HG03064 (cell line): ENCODE measurements around the gene ZNF860.
A peak's percentile ranks its signal among the peaks of the same experiment; 100 is the strongest.

Experiments
- ATAC-seq: cut with Tn5 transposase; IDR thresholded peaks from one replicate; pipeline ENCODE4 v1.9.1; 2021; ENCODE audit warnings: low read depth; ENCODE audit not compliant: unreplicated experiment

Gene ZNF860

DNA sequence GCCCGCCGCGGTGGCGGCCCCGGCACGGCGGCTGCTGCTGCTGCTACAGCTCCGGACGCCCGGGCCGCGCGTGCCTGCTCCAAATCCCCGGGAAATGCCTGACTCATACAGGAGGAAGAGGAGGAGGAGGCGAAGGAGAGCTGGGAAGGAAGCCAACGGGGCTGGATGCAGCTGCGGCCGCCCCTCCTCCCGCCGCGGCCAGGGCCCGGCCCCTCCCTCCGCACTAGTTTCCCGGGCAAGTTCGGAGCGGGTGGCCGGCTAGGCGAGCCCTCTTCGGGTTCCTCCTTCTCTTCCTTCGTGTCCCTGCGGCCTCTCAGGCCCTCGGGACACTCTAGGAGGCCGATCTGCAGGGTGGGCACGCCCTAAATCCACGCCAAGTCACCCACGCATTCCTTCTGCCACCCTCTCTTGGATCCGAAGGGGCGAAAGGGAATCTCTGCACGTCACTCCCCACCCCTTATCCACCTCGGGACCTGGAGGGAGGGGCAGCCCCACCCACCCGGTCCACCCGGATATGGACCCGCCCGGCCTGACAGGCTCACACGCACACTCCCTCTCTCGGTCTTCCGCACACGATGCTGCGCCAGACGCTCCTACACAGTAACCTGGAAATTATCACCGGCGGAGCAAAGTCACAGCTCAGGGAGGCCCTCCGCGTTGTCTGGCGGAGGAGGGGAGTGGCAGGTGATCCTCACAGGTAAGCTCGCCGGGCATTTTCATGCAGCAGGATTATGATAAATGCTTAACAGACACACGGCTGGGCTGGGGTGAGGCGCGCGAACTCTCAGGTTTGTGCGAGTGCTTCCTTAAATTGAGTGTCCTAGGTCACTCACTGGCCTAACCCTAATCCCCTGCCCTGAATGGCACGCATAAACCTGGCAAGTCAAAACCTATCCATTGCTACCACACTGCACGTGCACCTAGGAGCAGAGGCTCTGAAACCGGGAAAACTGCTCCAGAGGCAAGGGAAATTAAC, at the start of gene ZNF860, which contains the start of gene OSBPL10:
TSS of gene ZNF860 (plus strand) at position 545 of the 976 bp plus-strand sequence. CDS start 7,330 bp downstream, outside the sequence.
TSS of gene OSBPL10 (minus strand) at position 57 of the 976 bp plus-strand sequence. CDS start 83 bp downstream, outside the sequence.
- ATAC-seq = no peak

DNA sequence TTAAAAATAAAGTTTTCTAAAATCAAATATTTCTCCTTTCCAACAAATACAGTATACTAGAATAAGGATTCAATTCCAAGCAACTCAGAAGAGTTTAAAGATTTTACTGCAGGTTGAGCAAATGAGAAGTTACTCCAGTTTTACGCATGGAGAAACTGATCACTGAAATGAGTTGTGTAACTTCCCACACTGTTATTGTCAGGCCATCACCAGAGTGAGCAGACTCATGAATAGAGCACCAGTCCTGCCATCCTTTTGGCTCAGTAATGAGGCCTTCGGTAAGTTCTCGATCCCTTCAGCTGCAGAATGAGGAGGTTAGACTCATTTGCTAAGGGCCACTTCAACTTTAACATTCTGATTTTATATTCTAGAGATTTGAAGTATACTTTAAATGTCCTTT, 48.6 kb upstream of the ZNF860 start:
- no peak for ATAC-seq

DNA sequence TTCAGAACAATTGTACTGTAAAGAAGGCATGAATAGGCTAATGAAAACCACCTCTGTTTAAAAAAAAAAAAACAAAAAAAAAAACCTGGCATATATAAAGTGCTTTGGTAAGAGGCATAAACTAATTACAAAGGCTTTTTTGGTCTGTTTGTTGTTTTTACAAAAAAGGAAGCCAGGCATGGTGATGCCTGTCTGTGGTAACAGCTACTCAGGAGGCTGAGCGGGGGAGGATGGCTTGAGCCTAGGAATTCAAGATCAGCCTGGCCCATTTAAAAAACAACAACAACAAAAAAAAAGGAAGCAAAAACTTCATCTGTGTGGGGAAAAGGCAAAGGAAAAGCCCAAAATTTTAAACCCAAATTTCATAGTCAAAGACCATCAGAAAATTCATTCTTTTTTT, 47.5 kb upstream of the ZNF860 start:
- ATAC-seq = no peak

DNA sequence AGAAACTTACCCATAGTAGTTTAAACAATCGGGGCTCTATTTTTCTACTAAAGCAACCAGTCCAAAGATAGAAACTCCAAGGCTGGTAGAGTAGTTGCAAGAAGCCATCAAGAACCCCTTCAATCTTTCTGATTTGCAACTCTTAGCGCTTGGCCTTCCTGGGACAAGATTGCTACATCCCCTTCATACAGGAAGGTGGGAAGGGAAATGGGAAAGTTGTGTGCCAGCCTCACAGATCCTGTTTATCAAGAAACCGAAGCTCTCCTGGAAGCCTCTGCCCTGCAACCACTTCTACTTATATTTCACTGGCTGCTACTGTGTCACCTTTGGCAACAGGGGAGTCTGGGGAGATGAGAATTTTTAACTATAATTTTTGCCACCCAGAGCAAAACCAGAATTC, 46.7 kb upstream of the ZNF860 start:
- ATAC-seq = no peak

DNA sequence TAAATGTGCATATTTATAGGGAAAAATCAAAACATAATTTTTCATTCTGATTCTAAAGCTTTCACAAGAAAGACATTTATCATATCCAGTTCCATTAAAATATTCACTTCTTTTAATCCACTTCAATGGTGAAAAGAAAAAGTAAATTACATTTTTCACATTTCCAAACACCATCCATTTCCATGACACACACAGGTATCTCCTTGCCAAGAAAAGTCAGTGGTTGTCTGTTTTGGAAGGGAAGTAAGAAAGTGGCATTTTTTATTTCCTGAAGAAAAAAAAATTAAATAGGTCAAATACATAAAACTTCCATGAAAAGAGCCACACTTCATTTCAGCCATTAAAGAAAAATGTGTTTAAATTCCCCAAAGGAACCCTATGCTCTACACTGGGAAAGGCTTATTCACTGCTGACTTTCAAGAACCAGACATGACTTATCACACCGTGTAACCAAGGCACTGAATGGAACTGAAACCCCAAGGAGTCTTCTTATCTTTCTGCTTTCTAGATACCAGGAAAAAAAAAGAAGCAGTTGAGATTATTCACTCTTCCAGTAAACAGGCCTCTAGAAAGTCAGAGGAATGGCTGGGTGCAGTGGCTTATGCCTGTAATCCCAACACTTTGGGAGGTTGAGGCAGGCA, 45.0 kb upstream of the ZNF860 start:
- no peak for ATAC-seq

DNA sequence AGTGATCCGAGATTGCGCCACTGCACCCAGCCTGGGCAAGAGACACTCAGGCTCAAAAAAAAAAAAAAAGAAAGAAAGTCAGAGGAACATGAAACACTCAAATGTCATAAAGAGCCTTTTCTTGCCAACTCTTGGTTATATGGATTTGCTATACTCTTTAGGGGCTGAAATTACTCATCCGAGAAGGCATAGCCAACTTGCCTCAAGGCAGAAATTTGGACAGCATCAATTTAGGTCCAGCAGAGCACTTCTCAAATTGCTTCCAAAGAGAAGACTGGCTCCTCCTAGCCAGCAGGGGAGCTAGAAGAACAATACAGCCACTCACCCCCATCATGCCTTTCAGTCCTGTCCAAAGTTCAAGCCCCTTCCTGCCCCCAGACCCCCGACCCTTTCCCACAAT, 44.3 kb upstream of the ZNF860 start:
- ATAC-seq = no peak

DNA sequence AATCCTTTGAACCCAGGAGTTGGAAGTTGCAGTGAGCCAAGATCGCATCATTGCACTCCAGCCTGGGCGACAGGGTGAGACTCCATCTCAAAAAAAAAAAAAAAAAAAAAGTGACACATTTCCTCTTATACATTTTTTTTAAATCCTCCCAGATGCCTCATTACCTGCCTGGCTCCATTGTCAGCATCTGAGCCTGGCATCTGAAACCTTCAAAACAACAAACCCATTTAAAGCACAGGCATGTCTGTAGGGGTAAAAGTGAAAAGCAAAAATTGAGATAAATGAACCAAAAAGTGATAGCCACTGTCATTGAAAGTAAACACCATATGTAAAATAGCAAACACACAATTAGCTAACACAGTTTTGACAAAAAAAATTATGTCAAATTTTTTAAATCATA, 39.1 kb upstream of the ZNF860 start:
- no peak for ATAC-seq

DNA sequence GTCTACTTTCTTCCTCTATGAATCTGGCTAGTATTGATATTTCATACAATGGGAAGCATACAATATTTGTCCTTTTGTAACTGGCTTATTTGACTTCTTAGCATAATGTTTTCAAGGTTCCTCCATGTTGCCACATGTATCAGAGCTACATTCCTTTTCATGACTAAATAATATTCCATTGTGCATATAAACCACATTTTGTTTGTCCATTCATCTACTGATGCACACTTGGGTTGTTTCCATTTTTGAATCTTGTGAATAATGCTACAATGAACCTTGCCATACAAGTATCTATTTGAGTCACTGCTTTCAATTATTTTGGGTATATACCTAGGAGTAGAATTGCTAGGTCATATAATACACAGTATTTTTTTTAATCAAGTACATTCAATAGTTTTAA, 38.5 kb upstream of the ZNF860 start:
- no peak for ATAC-seq

DNA sequence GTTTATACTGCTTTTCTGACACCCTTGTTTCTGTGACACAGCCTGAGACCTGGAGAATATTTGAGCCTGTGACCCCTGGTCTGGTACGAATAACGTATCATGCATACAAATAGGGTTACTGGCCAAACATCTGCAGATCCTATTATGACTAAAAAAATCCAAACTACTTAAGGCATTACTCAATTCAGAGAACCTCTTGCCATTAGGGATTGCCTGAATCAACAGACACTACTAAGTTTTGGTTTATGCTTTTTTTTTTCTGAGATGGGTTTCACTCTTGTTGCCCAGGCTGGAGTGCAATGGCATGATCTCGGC, 35.9 kb upstream of the ZNF860 start:
- no peak for ATAC-seq

DNA sequence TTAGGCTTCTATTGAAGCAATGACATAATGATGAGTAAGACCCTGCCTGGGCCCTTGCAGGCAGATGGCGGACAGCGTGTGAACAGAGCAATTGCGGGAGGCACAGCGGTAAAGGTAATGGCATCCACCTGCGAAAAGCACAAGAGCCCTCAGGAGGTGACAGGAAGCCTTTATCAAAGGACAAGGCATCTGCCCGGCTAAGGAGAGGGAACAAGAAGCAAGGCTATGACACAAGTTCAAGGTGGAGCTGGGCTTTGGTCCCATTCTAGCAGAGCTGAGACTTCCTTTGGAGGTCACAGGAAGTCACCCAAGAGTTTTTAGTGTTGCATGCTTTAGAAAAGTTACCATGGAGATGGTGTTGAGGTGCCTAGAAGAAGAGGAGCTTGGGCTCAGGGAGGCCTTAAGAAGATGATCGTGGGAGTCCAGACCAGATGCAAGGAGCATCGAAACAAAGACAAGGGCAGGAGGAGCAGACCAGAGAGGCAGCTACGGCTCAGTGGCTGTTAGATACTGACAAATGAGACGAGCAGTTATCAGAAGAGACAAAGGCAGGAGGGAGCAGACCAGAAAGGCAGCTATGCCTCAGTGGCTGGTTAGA, 35.0 kb upstream of the ZNF860 start:
- ATAC-seq = no peak

DNA sequence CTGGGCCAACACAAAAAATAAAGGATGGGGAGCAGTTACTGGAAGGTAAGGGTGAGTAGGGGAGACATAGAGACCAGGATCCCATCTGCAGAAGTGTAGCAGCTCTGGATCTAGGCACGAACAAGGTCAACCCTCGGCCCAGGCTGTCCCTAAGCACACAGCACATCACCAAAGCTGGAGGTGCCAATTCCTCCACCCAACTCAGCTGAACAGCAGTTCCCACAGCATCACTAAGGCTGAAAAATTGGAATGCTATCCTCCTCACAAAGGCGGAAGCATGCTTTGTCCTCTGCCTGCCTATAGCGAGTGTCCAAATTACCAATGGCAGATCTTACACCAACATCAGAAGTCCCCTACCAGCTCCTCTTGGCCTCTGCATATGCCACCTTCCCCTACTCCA, 34.4 kb upstream of the ZNF860 start:
- no peak for ATAC-seq

DNA sequence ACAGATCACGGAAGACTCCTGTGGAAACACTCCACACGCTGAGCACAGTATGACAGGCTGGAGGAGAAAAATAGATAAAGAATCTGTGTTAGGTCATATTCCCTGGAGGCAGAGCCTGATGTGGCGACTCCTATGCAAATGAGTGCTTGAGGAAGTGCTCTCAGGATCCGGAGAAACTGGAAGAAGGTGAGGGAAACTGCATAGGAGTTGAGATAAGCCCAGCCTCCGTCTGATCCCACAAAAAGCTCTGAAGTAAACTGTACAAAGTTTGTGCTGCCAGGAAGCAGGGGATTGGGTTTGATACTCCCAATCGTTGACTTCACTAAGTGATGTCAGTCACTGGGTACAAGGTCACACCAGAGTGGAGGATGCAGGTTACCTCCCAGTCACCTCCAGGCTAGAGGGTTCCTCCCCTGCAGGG, 33.9 kb upstream of the ZNF860 start:
- no peak for ATAC-seq

DNA sequence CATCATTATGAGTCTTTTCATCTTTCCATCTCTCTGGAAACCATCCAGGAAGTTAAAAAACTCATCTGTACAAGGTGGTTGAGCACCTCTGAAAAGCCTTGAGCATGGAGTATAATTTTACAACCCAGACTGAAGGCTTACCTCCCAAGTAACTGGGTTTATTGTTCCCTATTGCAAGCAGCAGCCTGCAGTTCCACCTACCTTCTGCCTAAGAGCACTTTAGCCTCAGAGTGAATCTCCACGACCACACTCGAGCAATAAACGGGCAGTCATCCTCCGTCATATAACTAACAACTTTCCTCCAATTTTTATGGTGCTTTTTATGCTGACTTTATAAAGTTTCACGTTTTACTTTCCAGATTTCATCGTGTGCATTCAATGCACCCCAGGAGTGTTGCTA, 33.3 kb upstream of the ZNF860 start:
- no peak for ATAC-seq

DNA sequence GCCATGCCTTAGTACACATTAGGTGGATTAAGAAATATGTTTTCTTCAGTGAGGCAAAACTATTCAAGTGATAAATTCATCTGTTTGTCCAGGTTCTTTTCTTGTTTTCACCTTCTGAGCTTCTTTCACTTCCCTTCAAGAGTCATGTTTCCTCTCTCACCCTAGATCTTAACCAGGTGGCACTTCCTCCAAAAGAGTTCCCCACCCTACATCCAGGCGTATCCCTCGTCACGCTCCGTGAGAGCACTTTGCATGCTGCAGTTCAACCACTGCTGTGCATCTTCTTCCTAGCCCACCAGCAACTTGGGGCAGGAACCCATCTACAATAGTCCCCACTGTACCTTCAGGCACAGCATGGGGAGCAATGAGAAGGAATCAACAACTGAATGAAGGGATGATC, 29.3 kb upstream of the ZNF860 start:
- ATAC-seq = peak; percentile 80

DNA sequence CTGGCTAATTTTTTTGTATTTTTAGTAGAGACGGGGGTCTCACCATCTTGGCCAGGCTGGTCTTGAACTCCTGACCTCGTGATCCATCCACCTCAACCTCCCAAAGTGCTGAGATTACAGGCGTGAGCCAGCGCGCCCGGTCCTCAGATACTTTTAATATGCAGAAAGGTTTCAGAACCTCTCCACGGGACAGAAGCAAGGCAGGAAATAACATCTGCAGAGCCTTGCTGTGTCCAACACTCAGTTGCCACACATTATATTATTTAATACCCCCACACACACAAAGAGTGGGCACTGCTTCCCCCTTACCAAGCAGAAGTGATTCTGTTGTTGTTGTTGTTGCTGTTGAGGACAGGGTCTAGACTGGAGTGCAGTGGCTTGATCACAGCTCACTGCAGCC, 28.5 kb upstream of the ZNF860 start:
- ATAC-seq = no peak

DNA sequence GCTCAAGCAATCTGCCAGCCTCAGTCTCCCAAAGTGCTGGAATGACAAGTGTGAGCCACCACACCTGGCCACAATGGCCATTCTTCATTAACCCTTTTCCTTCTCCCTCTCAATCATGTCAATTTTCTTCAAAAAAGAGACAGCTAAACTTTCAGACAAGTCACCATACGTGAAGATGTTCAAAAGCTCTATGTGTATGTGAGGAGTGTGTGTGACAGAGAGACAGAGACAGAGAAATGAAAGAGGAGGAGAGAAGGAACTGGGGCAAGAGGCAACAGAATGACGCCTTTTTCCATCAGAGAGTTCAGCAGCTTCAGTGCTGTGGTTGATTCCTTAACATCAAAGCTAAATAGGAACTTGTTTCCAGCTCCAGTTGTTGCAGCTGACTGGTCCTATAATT, 27.9 kb upstream of the ZNF860 start:
- ATAC-seq = no peak

DNA sequence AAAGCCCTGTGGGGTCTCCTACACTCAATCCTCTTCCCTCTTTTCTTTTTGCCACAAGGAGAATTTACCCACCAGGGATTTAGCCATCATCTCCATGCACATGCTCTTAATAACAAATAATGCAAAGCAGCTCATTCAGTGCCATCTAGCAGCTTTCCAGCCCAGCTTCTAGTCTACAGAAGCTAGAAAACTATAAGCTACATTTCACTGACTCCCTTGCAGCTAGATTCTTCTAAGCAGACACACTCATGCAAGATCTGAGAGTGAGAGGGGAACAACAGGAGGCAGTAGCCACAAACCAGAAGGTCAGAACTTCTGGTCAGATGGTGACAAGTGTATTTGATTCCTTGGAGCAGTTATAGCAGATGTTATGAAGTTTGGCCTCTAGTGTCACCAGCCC, 26.0 kb upstream of the ZNF860 start:
- ATAC-seq = no peak

DNA sequence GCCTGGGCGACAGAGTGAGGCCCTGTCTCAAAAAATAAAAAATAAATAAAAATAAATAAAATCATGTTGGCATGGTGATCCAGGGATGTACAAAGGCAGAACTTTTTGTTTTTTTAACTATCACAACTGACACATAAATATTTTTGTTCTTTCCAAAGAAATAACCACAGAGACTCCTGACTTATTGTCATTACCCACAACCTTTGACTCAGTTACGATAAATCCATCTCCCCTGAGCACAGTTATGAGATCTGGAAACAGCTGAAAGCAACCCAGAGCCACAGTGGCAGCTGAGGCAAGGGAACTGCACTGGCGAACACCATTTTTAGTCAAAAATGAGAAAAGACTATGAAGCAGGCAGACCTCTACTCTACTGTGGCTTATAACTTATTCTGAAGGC, 24.4 kb upstream of the ZNF860 start:
- no peak for ATAC-seq

DNA sequence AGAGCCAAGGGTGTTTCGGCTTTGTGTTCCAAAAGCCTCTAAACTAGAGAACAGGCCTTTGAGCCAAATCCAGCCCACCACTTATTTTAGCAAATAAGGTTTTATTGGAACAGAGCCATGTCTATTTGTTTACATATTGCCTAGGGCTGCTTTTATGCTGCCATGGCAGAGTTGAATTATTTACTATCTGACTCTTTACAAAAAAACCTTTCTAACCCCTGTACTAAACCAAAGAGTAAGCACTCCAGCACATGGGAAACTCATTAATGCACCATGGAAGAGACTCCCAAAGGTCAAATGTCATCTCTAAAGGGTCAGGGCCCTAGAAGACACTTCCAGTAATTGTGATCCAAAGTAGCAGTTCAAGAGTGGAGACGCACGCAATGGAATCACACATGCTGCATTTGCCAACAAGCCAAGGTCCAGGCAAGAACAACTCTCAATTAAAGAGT, 22.8 kb upstream of the ZNF860 start:
- ATAC-seq = no peak

DNA sequence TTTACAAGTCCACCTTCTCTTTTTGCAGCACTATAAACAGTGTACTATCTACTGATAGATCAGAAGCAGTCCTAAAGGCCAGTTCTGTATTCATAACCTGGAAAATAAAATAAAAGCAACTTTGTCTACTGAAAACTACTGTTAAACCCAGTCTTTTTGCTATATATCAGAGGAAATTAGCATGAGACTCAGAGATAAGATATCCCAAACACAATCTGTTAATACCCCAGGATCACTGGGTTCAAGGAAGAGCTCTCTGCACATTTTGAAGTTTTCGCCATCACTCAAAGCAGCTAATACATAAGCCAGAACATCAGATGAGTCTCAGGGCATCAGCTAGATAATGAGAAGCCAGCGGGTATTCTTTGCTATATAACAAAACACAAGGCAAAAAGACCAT, 22.3 kb upstream of the ZNF860 start:
- no peak for ATAC-seq

DNA sequence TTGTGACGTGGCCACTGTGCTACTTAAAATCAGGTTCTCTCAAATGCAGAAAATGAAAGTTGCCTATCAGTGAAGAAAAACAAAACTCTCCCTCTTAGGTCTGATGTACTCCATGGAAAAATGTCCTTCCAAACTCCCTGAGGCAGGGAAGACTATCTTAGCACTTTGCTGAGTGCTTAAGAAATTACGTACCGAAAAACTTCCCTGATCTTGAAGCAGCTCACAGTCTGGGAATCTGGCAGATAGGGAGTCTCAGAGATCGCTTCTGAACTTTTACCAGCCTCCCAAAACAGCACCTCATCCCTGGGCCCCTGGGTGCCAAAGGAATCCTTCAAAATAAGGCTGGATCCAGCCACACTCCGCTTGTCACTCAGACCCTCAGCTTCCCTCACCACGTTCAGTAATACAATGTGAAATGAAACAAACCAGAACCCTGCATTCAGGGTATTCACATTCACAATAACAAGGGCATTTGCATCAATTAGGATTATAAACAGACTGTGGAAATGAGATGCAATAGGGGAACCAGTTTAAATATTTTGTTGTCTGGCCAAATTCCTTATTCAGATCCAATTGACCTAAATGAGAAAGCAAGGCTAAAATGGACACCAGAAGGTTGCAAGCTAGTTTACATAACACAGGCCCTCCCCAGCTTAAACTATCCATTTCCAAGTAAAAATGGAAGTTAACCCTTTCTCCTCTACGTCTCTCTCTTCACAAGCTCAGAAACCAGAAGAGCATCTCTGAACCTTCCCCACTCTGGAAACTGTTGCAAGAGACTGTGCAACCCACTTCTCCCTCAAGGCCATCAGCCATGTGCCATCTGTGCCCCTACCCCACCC, 21.4 kb upstream of the ZNF860 start:
- no peak for ATAC-seq
